HepG2 (cell line): ENCODE measurements around the gene PKLR. TPM values are rescaled to one million over a fixed set of nuclear protein-coding genes. Genes with fewer than 3 reads are reported as not detected.

Experiments used
- EP300 ChIP-seq, 3 experiments: sonication (generic) in 1 of 3; formaldehyde crosslinking in 1 of 3; IDR thresholded peaks; 2 replicates each; pipeline versions ENCODE4 v1.5.1 to v1.6.1; 2011 to 2020; ENCODE audit warnings: low read depth in 2 of 3, low read length in 2 of 3, borderline replicate concordance in 1 of 3, improper control_type of control experiment in 1 of 3, mild to moderate bottlenecking in 1 of 3, missing genetic modification reagents in 1 of 3, moderate library complexity in 1 of 3
- NAIF1 ChIP-seq: sonication (generic); formaldehyde crosslinking; IDR thresholded peaks from 2 replicates; pipeline ENCODE4 v1.5.0; 2020; ENCODE audit warnings: mild to moderate bottlenecking, missing genetic modification reagents, borderline replicate concordance
- NFKB2 ChIP-seq: sonication (generic); formaldehyde crosslinking; IDR thresholded peaks from 2 replicates; pipeline ENCODE4 v1.4.0; 2020; ENCODE audit warnings: missing genetic modification reagents, borderline replicate concordance
- PHF21A ChIP-seq: sonication (generic); formaldehyde crosslinking; IDR thresholded peaks from 2 replicates; pipeline ENCODE4 v1.5.0; 2020; ENCODE audit warnings: mild to moderate bottlenecking, missing genetic modification reagents
- SETDB1 ChIP-seq: sonication (generic); formaldehyde crosslinking; IDR thresholded peaks from 2 replicates; pipeline ENCODE4 v1.5.1; 2020; ENCODE audit warnings: missing genetic modification reagents, mild to moderate bottlenecking, borderline replicate concordance
- SNAI1 ChIP-seq: sonication (generic); formaldehyde crosslinking; IDR thresholded peaks from 2 replicates; pipeline ENCODE4 v1.5.0; 2020; ENCODE audit warnings: mild to moderate bottlenecking, missing genetic modification reagents, borderline replicate concordance
- THAP11 ChIP-seq: IDR thresholded peaks from 2 replicates; pipeline ENCODE4 v1.6.1; 2016; ENCODE audit warnings: missing biosample characterization, missing genetic modification reagents
- ZNF205 ChIP-seq: IDR thresholded peaks from 2 replicates; pipeline ENCODE4 v1.6.1; 2018; ENCODE audit warnings: missing biosample characterization, missing genetic modification reagents
- ZNF260 ChIP-seq: sonication (generic); formaldehyde crosslinking; IDR thresholded peaks from 2 replicates; pipeline ENCODE4 v1.4.0; 2020; ENCODE audit warnings: missing genetic modification reagents, low read depth, mild to moderate bottlenecking, borderline replicate concordance
- ZNF30 ChIP-seq: sonication (generic); formaldehyde crosslinking; IDR thresholded peaks from 2 replicates; pipeline ENCODE4 v1.5.0; 2020; ENCODE audit warnings: mild to moderate bottlenecking, missing genetic modification reagents
- ZNF605 ChIP-seq: sonication (generic); formaldehyde crosslinking; IDR thresholded peaks from 2 replicates; pipeline ENCODE4 v1.8.0; 2022; ENCODE audit warnings: mild to moderate bottlenecking, missing genetic modification reagents
- ZNF766 ChIP-seq: sonication (generic); formaldehyde crosslinking; IDR thresholded peaks from 2 replicates; pipeline ENCODE4 v1.5.0; 2020; ENCODE audit warnings: missing genetic modification reagents, borderline replicate concordance
- ZNF850 ChIP-seq: sonication (generic); formaldehyde crosslinking; conservative IDR thresholded peaks from 2 replicates; pipeline ENCODE4 v1.9.0; 2021; ENCODE audit warnings: mild to moderate bottlenecking, missing genetic modification reagents
- polyA plus RNA-seq, 8 experiments: library from polyadenylated mRNA; depleted of rRNA in 3 of 8; stranded (reverse) in 7 of 8; unstranded in 1 of 8; fragments of >200 nt; fragmentation: Illumina TruSeq in 4 of 8; extraction: Trizol in 4 of 8; gene quantifications; 2 replicates each; pipeline versions ENCODE4 v1.2.1 to v1.2.3, GENCODE V29; 2011 to 2016; ENCODE audit warnings: low read depth in 4 of 8, missing spikeins in 1 of 8, mixed read lengths in 1 of 8; ENCODE audit not compliant: insufficient read depth in 1 of 8
- total RNA-seq, 5 experiments: library from RNA; depleted of rRNA; stranded (reverse); fragments of >200 nt; fragmentation: Illumina TruSeq; extraction: Trizol; gene quantifications; 2 replicates each; pipeline ENCODE4 v1.2.3, GENCODE V29; 2016; ENCODE audit warnings: low read depth in 1 of 5
- TF ChIP-seq, protein P1 (sequence below): sonication (generic); formaldehyde crosslinking; IDR thresholded peaks from 2 replicates; pipeline ENCODE4 v1.4.0; 2020; ENCODE audit warnings: missing genetic modification reagents
- TF ChIP-seq, protein P2 (sequence below): sonication (generic); formaldehyde crosslinking; conservative IDR thresholded peaks from 2 replicates; pipeline ENCODE4 v1.8.0; 2022; ENCODE audit warnings: mild to moderate bottlenecking, moderate library complexity, missing genetic modification reagents
- TF ChIP-seq, protein P3 (sequence below): sonication (generic); formaldehyde crosslinking; IDR thresholded peaks from 2 replicates; pipeline ENCODE4 v1.4.0; 2020; ENCODE audit warnings: mild to moderate bottlenecking, missing genetic modification reagents

The PKLR gene
- total and polyA plus RNA-seq, 2 of the 13 experiments (the other 11 are each of a cell fraction or from before 2014, with no cell fraction given), result 10.3 to 29.3 TPM

DNA sequence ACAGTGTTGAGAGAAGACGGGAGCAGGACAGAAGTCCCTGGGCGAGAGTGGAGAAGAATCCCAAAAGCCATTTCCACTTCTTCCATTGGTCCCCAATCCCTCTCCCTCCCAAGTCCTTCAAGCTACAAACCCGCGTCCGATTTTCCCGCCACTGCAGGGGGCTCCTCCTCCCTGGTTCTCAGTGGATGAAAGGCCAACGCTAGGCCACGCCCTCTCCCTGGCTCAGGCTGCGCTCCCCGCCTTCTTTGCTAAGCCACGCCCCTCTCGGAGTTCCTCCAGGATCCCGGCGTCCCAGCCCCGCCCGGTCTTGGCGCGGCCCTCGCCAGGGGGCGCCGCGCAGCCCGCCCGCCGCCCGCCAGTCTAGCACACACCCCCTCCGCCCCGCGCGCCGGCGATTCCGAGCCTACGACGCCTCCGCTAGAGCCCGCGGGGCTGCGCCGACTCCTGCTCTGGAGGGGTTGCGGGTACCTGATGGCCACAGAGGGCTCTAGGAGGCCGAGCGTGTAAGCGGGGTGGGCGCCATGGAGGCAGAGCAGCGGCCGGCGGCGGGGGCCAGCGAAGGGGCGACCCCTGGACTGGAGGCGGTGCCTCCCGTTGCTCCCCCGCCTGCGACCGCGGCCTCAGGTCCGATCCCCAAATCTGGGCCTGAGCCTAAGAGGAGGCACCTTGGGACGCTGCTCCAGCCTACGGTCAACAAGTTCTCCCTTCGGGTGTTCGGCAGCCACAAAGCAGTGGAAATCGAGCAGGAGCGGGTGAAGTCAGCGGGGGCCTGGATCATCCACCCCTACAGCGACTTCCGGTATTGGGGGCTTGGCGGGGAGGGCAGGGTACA is 24.0 kb downstream of the PKLR start, which contains the start of gene HCN3 (continued):
- TF ChIP-seq, protein P1, sequence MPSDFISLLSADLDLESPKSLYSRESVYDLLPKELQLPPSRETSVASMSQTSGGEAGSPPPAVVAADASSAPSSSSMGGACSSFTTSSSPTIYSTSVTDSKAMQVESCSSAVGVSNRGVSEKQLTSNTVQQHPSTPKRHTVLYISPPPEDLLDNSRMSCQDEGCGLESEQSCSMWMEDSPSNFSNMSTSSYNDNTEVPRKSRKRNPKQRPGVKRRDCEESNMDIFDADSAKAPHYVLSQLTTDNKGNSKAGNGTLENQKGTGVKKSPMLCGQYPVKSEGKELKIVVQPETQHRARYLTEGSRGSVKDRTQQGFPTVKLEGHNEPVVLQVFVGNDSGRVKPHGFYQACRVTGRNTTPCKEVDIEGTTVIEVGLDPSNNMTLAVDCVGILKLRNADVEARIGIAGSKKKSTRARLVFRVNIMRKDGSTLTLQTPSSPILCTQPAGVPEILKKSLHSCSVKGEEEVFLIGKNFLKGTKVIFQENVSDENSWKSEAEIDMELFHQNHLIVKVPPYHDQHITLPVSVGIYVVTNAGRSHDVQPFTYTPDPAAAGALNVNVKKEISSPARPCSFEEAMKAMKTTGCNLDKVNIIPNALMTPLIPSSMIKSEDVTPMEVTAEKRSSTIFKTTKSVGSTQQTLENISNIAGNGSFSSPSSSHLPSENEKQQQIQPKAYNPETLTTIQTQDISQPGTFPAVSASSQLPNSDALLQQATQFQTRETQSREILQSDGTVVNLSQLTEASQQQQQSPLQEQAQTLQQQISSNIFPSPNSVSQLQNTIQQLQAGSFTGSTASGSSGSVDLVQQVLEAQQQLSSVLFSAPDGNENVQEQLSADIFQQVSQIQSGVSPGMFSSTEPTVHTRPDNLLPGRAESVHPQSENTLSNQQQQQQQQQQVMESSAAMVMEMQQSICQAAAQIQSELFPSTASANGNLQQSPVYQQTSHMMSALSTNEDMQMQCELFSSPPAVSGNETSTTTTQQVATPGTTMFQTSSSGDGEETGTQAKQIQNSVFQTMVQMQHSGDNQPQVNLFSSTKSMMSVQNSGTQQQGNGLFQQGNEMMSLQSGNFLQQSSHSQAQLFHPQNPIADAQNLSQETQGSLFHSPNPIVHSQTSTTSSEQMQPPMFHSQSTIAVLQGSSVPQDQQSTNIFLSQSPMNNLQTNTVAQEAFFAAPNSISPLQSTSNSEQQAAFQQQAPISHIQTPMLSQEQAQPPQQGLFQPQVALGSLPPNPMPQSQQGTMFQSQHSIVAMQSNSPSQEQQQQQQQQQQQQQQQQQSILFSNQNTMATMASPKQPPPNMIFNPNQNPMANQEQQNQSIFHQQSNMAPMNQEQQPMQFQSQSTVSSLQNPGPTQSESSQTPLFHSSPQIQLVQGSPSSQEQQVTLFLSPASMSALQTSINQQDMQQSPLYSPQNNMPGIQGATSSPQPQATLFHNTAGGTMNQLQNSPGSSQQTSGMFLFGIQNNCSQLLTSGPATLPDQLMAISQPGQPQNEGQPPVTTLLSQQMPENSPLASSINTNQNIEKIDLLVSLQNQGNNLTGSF (CRISPR knock-in tag), result no peak
- no peak for TF ChIP-seq SNAI1
- peak; percentile 84 for TF ChIP-seq THAP11 (CRISPR knock-in tag)
- TF ChIP-seq NFKB2, result 0 out of 2 replicates have a peak, but pooled peaks have one; percentile 42
- TF ChIP-seq, protein P2, sequence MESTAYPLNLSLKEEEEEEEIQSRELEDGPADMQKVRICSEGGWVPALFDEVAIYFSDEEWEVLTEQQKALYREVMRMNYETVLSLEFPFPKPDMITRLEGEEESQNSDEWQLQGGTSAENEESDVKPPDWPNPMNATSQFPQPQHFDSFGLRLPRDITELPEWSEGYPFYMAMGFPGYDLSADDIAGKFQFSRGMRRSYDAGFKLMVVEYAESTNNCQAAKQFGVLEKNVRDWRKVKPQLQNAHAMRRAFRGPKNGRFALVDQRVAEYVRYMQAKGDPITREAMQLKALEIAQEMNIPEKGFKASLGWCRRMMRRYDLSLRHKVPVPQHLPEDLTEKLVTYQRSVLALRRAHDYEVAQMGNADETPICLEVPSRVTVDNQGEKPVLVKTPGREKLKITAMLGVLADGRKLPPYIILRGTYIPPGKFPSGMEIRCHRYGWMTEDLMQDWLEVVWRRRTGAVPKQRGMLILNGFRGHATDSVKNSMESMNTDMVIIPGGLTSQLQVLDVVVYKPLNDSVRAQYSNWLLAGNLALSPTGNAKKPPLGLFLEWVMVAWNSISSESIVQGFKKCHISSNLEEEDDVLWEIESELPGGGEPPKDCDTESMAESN (CRISPR knock-in tag), result no peak
- TF ChIP-seq, protein P3, sequence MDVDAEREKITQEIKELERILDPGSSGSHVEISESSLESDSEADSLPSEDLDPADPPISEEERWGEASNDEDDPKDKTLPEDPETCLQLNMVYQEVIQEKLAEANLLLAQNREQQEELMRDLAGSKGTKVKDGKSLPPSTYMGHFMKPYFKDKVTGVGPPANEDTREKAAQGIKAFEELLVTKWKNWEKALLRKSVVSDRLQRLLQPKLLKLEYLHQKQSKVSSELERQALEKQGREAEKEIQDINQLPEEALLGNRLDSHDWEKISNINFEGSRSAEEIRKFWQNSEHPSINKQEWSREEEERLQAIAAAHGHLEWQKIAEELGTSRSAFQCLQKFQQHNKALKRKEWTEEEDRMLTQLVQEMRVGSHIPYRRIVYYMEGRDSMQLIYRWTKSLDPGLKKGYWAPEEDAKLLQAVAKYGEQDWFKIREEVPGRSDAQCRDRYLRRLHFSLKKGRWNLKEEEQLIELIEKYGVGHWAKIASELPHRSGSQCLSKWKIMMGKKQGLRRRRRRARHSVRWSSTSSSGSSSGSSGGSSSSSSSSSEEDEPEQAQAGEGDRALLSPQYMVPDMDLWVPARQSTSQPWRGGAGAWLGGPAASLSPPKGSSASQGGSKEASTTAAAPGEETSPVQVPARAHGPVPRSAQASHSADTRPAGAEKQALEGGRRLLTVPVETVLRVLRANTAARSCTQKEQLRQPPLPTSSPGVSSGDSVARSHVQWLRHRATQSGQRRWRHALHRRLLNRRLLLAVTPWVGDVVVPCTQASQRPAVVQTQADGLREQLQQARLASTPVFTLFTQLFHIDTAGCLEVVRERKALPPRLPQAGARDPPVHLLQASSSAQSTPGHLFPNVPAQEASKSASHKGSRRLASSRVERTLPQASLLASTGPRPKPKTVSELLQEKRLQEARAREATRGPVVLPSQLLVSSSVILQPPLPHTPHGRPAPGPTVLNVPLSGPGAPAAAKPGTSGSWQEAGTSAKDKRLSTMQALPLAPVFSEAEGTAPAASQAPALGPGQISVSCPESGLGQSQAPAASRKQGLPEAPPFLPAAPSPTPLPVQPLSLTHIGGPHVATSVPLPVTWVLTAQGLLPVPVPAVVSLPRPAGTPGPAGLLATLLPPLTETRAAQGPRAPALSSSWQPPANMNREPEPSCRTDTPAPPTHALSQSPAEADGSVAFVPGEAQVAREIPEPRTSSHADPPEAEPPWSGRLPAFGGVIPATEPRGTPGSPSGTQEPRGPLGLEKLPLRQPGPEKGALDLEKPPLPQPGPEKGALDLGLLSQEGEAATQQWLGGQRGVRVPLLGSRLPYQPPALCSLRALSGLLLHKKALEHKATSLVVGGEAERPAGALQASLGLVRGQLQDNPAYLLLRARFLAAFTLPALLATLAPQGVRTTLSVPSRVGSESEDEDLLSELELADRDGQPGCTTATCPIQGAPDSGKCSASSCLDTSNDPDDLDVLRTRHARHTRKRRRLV, result no peak
- no peak for TF ChIP-seq SETDB1 (CRISPR knock-in tag)
- TF ChIP-seq ZNF205 (CRISPR knock-in tag), result no peak
- no peak for TF ChIP-seq EP300 (IDR thresholded peaks at IDR 0.05; ENCODE audit: low read depth in 2 of 2, low read length in 2 of 2)
- no peak for TF ChIP-seq EP300 (CRISPR knock-in tag; IDR thresholded peaks at IDR 0.05; ENCODE audit: borderline replicate concordance)
- TF ChIP-seq ZNF766 (CRISPR knock-in tag), result no peak
- no peak for TF ChIP-seq NAIF1 (CRISPR knock-in tag)
- TF ChIP-seq ZNF260 (CRISPR knock-in tag), result no peak
- TF ChIP-seq ZNF30 (CRISPR knock-in tag), result no peak
- TF ChIP-seq PHF21A (CRISPR knock-in tag), result peak; percentile 76
- TF ChIP-seq ZNF850 (CRISPR knock-in tag), result no peak
- TF ChIP-seq ZNF605 (CRISPR knock-in tag), result no peak
